Panc1 (cell line): Measurements from ENCODE around the gene RBM19.

Experiments used
- CTCF ChIP-seq: fragments of 450-650 bp; IDR thresholded peaks from 2 replicates; pipeline ENCODE4 v1.5.1; 2017; ENCODE audit warnings: mild to moderate bottlenecking
- TCF7L2 ChIP-seq: IDR thresholded peaks from 2 replicates; pipeline ENCODE4 v1.6.1; 2011; ENCODE audit warnings: mild to moderate bottlenecking, low read depth, low read length, inconsistent platforms

DNA sequence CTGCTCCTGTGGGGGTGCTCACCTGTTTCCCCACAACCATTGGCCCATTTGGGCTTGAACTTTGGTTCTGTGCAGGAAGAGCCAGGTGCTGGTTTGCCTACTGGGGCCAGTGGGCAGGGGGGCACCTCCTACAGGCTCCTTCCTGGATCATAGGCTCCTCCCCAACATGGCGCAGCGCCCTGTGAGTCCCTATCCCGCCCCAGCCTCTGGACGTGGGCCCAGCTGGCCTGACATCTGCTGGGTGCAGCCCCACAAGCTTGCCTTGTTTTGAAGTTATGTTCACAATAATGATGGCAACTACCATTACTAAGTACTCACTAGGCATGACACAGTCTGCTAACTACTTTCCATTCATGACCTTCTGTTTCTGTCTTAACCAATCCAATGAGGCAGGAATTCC is 147.8 kb downstream of the RBM19 start:
- TF ChIP-seq CTCF (no peak), TCF7L2 (no peak)
